GM13976 (cell line): Measurements from ENCODE around the gene ANKRD11.

ENCODE experiments used
- DNase-seq: peaks from one replicate; pipeline ENCODE4 v3.0.0; 2012; ENCODE audit warnings: low spot score
- CTCF ChIP-seq: IDR thresholded peaks from 2 replicates; pipeline ENCODE4 v1.5.1; 2012; ENCODE audit warnings: borderline replicate concordance, mild to moderate bottlenecking; ENCODE audit not compliant: insufficient read depth; ENCODE audit errors: extremely low read depth, missing control alignments, control extremely low read depth
- in situ Hi-C: fragments of 300-500 bp; cut with MboI; formaldehyde crosslinking; loops from one replicate; pipeline ENCODE4 v1.12.0; 2022; ENCODE audit warnings: low sequenced_read_pairs, mixed read lengths, inconsistent platforms; ENCODE audit not compliant: unreplicated experiment

ANKRD11 gene

GRCh38 chr16:89343501-89344457, 146.6 kb downstream of the ANKRD11 start:
- TF ChIP-seq CTCF = no peak
- in situ Hi-C loops = no loop called here
- no peak for DNase-seq

- TF ChIP-seq CTCF = no peak
- no peak for DNase-seq
- in situ Hi-C loops = no loop called here
Observed at GRCh38 chr16:89341697-89342694, 148.4 kb downstream of the ANKRD11 start.

GRCh38 chr16:89341279-89341678, 149.1 kb downstream of the ANKRD11 start:
- in situ Hi-C loops = no loop called here
- TF ChIP-seq CTCF = no peak
- DNase-seq = no peak

GRCh38 chr16:89338863-89339262, 151.5 kb downstream of the ANKRD11 start:
- no peak for TF ChIP-seq CTCF
- in situ Hi-C loops = loop anchor here (10.0 kb wide), 1 partner anchor 146 kb away; no protein-coding TSS in a partner anchor
- DNase-seq = no peak

GRCh38 chr16:89337965-89338364, 152.4 kb downstream of the ANKRD11 start:
- DNase-seq = no peak
- in situ Hi-C loops = loop anchor here (10.0 kb wide), 1 partner anchor 147 kb away; no protein-coding TSS in a partner anchor
- no peak for TF ChIP-seq CTCF

GRCh38 chr16:89335803-89336485, 154.4 kb downstream of the ANKRD11 start:
- no peak for TF ChIP-seq CTCF
- in situ Hi-C loops = loop anchor here (10.0 kb wide), 1 partner anchor 149 kb away; no protein-coding TSS in a partner anchor
- no peak for DNase-seq
